Embryonic facial prominence (tissue), 1 donor: ENCODE measurements around the gene SLC50A1.
"Not testable (repeated sequence)": the region's sequence is repeated elsewhere in the genome, so short reads cannot be mapped to it uniquely, and the experiment has no call there.

Source experiments
- DNase-seq: peaks from one replicate; pipeline ENCODE4 v3.0.0-alpha.2; 2016; ENCODE audit errors: extremely low spot score

SLC50A1 gene

GRCh38 chr1:155134880-155135414 is 705 bp upstream of the SLC50A1 start:
- DNase-seq, result peak; percentile 57

- no peak for DNase-seq
These were observed 1.1 kb downstream of the SLC50A1 start for GRCh38 chr1:155136748-155137147.

- DNase-seq, result no peak
These were observed 1.7 kb downstream of the SLC50A1 start for GRCh38 chr1:155137154-155137949.

GRCh38 chr1:155139895-155140629 is 4.4 kb downstream of the SLC50A1 start, which contains the start of gene DPM3:
DPM3 (minus strand) TSS chr1:155140531; CDS start chr1:155140240, 291 bp downstream.
- DNase-seq, result peak; percentile 71

- no peak for DNase-seq
These were observed 4.9 kb downstream of the SLC50A1 start for GRCh38 chr1:155140630-155140953.

GRCh38 chr1:155141749-155142148 is 6.1 kb downstream of the SLC50A1 start:
- DNase-seq, result no peak

- no peak for DNase-seq
These were observed 9.8 kb downstream of the SLC50A1 start for GRCh38 chr1:155145491-155145890.

GRCh38 chr1:155155996-155156643 is 20.5 kb downstream of the SLC50A1 start:
- not testable (repeated sequence) for DNase-seq

GRCh38 chr1:155158991-155159390 is 23.3 kb downstream of the SLC50A1 start:
- DNase-seq, result no peak

GRCh38 chr1:155160128-155160527 is 24.5 kb downstream of the SLC50A1 start:
- DNase-seq, result no peak

GRCh38 chr1:155162631-155163030 is 27.0 kb downstream of the SLC50A1 start:
- not testable (repeated sequence) for DNase-seq

- DNase-seq, result not testable (repeated sequence)
These were observed 28.1 kb downstream of the SLC50A1 start for GRCh38 chr1:155163785-155164184.

GRCh38 chr1:155164625-155165024 is 29.0 kb downstream of the SLC50A1 start:
- not testable (repeated sequence) for DNase-seq

GRCh38 chr1:155166051-155166470 is 30.4 kb downstream of the SLC50A1 start:
- no peak for DNase-seq

- DNase-seq, result no peak
These were observed 31.0 kb downstream of the SLC50A1 start for GRCh38 chr1:155166471-155167165.

- no peak for DNase-seq
These were observed 31.8 kb downstream of the SLC50A1 start for GRCh38 chr1:155167166-155168104.

- not testable (repeated sequence) for DNase-seq
These were observed 32.4 kb downstream of the SLC50A1 start for GRCh38 chr1:155168105-155168445.

GRCh38 chr1:155168456-155169210 is 33.0 kb downstream of the SLC50A1 start:
- no peak for DNase-seq

GRCh38 chr1:155169541-155169940 is 33.9 kb downstream of the SLC50A1 start:
- no peak for DNase-seq
